GM23338 (cell line): ENCODE results near the gene NEIL1.

ENCODE experiments used
- CREB1 ChIP-seq: fragments of 250-450 bp; sonication (Bioruptor Pico); IDR thresholded peaks from 2 replicates; pipeline ENCODE4 v1.5.0; 2020; ENCODE audit warnings: low read depth, mild to moderate bottlenecking, moderate library complexity
- EZH2 ChIP-seq: fragments of 200-600 bp; sonication (generic); IDR thresholded peaks from one replicate; pipeline ENCODE4 v1.8.0; 2017; ENCODE audit warnings: antibody characterized with exemption, mild to moderate bottlenecking, low read depth; ENCODE audit not compliant: unreplicated experiment
- EZH2phosphoT487 ChIP-seq: fragments of 200-600 bp; sonication (generic); IDR thresholded peaks from one replicate; pipeline ENCODE4 v1.8.1; 2018; ENCODE audit warnings: antibody characterized with exemption; ENCODE audit not compliant: unreplicated experiment
- JUNB ChIP-seq: IDR thresholded peaks from one replicate; pipeline ENCODE4 v1.6.1; 2016; ENCODE audit warnings: antibody characterized with exemption; ENCODE audit not compliant: unreplicated experiment
- NANOG ChIP-seq: IDR thresholded peaks from 2 replicates; pipeline ENCODE4 v1.6.1; 2016; ENCODE audit warnings: antibody characterized with exemption, borderline replicate concordance
- POLR2AphosphoS5 ChIP-seq: IDR thresholded peaks from 2 replicates; pipeline ENCODE4 v1.6.1; 2016; ENCODE audit warnings: antibody characterized with exemption, low read depth
- STAT1 ChIP-seq: IDR thresholded peaks from one replicate; pipeline ENCODE4 v1.6.1; 2016; ENCODE audit warnings: antibody characterized with exemption; ENCODE audit not compliant: unreplicated experiment
- TF ChIP-seq, protein P1 (sequence below), 2 experiments: fragments of 200-600 bp in 1 of 2; sonication (generic) in 1 of 2; conservative IDR thresholded peaks; 2 replicates each; pipeline versions ENCODE4 v1.5.1 to v1.6.1; 2016 to 2017; ENCODE audit warnings: antibody characterized with exemption in 2 of 2, low read depth in 2 of 2, mild to moderate bottlenecking in 2 of 2, moderate library complexity in 1 of 2
- TF ChIP-seq, protein P2 (sequence below): IDR thresholded peaks from one replicate; pipeline ENCODE4 v1.6.1; 2018; ENCODE audit warnings: antibody characterized with exemption; ENCODE audit not compliant: unreplicated experiment

DNA sequence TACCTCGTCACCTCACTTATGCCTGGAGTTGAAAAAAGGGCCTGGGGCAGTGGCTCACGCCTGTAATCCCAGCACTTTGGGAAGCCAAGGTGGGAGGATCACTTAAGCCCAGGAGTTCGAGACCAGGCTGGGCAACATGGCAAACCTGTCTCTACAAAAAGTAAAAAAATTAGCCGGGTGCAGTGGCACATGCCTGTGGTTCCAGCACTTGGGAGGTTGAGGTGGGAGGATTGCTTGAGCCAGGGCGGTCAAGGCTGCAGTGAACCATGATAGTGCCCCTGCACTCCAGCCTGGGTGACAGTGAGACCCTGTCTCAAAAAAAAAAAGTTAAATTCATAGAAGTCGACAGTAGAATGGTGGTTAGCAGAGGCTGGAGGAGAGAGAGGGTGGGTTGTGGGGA lies 4.6 kb upstream of the NEIL1 start:
- TF ChIP-seq, protein P1, sequence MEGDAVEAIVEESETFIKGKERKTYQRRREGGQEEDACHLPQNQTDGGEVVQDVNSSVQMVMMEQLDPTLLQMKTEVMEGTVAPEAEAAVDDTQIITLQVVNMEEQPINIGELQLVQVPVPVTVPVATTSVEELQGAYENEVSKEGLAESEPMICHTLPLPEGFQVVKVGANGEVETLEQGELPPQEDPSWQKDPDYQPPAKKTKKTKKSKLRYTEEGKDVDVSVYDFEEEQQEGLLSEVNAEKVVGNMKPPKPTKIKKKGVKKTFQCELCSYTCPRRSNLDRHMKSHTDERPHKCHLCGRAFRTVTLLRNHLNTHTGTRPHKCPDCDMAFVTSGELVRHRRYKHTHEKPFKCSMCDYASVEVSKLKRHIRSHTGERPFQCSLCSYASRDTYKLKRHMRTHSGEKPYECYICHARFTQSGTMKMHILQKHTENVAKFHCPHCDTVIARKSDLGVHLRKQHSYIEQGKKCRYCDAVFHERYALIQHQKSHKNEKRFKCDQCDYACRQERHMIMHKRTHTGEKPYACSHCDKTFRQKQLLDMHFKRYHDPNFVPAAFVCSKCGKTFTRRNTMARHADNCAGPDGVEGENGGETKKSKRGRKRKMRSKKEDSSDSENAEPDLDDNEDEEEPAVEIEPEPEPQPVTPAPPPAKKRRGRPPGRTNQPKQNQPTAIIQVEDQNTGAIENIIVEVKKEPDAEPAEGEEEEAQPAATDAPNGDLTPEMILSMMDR (conservative IDR thresholded peaks at IDR 0.05; ENCODE audit: low read depth in 2 of 2), result no peak
- no peak for TF ChIP-seq EZH2
- TF ChIP-seq, protein P2, sequence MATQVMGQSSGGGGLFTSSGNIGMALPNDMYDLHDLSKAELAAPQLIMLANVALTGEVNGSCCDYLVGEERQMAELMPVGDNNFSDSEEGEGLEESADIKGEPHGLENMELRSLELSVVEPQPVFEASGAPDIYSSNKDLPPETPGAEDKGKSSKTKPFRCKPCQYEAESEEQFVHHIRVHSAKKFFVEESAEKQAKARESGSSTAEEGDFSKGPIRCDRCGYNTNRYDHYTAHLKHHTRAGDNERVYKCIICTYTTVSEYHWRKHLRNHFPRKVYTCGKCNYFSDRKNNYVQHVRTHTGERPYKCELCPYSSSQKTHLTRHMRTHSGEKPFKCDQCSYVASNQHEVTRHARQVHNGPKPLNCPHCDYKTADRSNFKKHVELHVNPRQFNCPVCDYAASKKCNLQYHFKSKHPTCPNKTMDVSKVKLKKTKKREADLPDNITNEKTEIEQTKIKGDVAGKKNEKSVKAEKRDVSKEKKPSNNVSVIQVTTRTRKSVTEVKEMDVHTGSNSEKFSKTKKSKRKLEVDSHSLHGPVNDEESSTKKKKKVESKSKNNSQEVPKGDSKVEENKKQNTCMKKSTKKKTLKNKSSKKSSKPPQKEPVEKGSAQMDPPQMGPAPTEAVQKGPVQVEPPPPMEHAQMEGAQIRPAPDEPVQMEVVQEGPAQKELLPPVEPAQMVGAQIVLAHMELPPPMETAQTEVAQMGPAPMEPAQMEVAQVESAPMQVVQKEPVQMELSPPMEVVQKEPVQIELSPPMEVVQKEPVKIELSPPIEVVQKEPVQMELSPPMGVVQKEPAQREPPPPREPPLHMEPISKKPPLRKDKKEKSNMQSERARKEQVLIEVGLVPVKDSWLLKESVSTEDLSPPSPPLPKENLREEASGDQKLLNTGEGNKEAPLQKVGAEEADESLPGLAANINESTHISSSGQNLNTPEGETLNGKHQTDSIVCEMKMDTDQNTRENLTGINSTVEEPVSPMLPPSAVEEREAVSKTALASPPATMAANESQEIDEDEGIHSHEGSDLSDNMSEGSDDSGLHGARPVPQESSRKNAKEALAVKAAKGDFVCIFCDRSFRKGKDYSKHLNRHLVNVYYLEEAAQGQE, result no peak
- no peak for TF ChIP-seq JUNB
- no peak for TF ChIP-seq EZH2phosphoT487
- TF ChIP-seq POLR2AphosphoS5, result no peak
- TF ChIP-seq CREB1 (CRISPR knock-in tag), result no peak
- TF ChIP-seq STAT1, result no peak
- no peak for TF ChIP-seq NANOG
